Measurements from ENCODE around the gene CAMKV. TPM values are rescaled to one million over a fixed set of nuclear protein-coding genes. Genes with fewer than 3 reads are reported as not detected.

CAMKV gene
- not detected in 2 replicates for total RNA-seq

GRCh38 chr3:49869525-49870126 lies at the start of gene CAMKV:
TSS of gene CAMKV (minus strand) at chr3:49869906. CDS start at chr3:49862388, 7,518 bp downstream.

DNA sequence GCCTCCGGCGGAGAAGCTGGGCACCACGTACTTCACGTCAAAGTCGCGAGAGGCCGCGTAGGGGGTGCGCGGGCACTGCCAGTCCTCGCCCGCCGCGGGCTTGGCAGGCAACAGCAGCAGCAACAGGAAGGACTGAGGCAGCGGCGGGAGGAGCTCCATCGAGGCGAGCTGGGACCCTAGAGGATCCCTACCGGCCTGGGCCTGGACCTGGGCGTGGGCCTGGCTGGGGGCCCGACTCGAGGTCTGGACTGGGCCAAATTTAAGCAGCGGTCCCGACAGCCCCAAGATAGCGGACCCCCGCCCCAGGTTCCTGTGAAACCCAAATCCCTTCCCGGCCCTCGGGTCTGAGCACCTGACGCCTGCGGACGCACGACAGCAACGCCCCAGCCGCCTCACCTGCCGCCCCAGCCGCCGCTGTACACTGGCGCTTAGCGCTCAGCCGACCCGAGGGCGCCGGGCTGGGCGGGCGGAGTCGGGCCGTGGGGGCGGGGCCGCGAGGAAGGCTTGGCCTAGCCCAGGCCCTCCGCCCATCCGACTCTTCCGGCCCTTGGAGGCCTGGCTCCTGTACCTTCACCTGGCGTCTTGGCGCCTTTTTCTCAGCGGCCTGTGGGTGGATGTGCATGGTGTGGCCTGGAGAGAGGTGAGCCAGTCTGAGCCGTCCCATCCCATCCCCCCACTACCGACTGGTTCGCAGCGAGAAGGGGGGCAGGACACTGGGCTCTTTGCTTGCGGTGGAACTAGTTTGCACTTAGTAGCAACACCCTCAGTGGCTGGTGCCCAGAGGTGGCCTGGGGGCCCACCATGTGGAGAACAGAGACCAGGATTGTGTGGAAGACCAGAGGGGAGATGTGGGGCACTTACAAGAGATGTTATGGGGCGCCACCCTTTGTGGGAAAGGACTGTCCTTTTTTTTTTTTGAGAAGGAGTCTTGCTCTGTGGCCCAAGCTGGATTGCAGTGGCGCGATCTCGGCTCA lies 34.0 kb upstream of the CAMKV start, which contains the start of gene MST1R:
MST1R (minus strand) TSS at position 423 of the 974 bp plus-strand sequence; CDS start at position 159, 264 bp downstream.

GRCh38 chr3:49856181-49857005 lies 13.3 kb downstream of the CAMKV start, which contains the start of gene TRAIP:
TSS of gene TRAIP (minus strand) at chr3:49856564. CDS start at chr3:49856453, 111 bp downstream.

DNA sequence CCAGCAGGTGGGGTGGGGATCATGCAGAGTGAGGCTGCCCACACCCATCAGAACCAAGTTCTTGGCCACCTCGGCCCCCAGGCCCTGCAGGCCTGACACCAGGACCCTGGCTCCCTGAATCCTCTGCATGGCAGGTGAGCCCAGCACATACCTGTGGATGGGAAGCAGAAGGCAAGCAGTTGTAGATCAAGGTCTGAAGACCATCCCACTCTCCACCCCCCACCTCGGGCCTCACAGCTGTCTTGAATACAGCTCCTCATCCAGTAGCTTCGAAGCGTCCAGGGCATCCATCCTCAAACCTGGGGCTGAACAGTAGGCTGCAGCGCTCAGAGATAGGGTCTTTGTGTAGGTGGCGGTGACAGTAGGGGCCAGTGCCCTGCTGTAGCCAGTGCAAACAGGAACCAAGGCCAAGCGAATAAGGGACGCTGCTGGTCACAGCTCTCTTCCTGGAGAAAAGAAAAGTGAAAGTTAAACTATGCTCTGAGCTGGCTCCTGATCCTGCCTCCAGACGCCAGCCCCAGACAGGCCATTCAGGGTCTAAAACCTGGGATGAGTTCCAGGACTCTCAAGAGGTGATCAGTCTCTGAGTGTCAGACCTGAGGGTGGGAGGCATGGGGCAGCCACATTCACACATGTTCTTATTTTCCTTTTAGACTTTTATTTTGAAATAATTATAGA lies 56.1 kb downstream of the CAMKV start, which contains the start of gene UBA7:
UBA7 (minus strand) TSS at position 457 of the 678 bp plus-strand sequence; CDS start at position 291, 166 bp downstream.

Other genes starting within 250 kb of the CAMKV start
- gene APEH, start 195.6 kb downstream of the CAMKV start, total RNA-seq = 51.9 and 66.4 TPM in 2 replicates
- 1.4 and 3.1 TPM in 2 replicates for gene MST1, start 180.4 kb downstream of the CAMKV start, total RNA-seq
- gene RNF123, start 180.3 kb downstream of the CAMKV start, total RNA-seq = 14.2 and 18.6 TPM in 2 replicates
- 0.31 and 0.54 TPM in 2 replicates for gene AMIGO3, start 150.2 kb downstream of the CAMKV start, total RNA-seq
- gene GMPPB, start 146.0 kb downstream of the CAMKV start, total RNA-seq = 18.3 and 23.6 TPM in 2 replicates
- 41.2 and 42.1 TPM in 2 replicates for gene IP6K1, start 83.4 kb downstream of the CAMKV start, total RNA-seq
- not detected in 2 replicates for gene CDHR4, start 70.0 kb downstream of the CAMKV start, total RNA-seq
- 1.6 and 4.9 TPM in 2 replicates for gene INKA1, start 66.6 kb downstream of the CAMKV start, total RNA-seq
- 30.3 and 31.1 TPM in 2 replicates for gene UBA7, start 56.0 kb downstream of the CAMKV start, total RNA-seq
- gene TRAIP, start 13.3 kb downstream of the CAMKV start, total RNA-seq = 1.1 and 7.3 TPM in 2 replicates
- 0.34 TPM in 1 of 2 replicates, not detected in the other for gene MST1R, start 34.0 kb upstream of the CAMKV start, total RNA-seq
- 8.3 and 11.9 TPM in 2 replicates for gene MON1A, start 59.9 kb upstream of the CAMKV start, total RNA-seq
- 23.6 and 23.7 TPM in 2 replicates for gene RBM6, start 70.2 kb upstream of the CAMKV start, total RNA-seq
- gene RBM5, start 219.0 kb upstream of the CAMKV start, total RNA-seq = 60.0 and 66.3 TPM in 2 replicates